ENCODE measurements around the gene PALLD. TPM values are rescaled to one million over a fixed set of nuclear protein-coding genes. Genes with fewer than 3 reads are reported as not detected.

The PALLD gene
- total and polyA plus RNA-seq, 2 donors (not counting 3 experiments of a cell fraction or from before 2014, with no cell fraction given), result 13.4 to 48.2 TPM

GRCh38 chr4:168475745-168476144 is 21.1 kb upstream of the PALLD start:
- H4K20me1 ChIP-seq (replicated peaks; ENCODE audit: control insufficient read depth, extremely low read depth, insufficient read depth, low read length), result no peaks in the 10 kb centered on the region
- no peak overlapping the region for H3K27ac ChIP-seq (ENCODE audit: insufficient read depth, low read depth, low read length)
- DNase-seq (ENCODE audit: low read depth, low spot score) (no peak), FAIRE-seq (no peak)
- intact Hi-C loops (cut with micrococcal nuclease) (no loop called here), dilution Hi-C loops (cut with MboI; ENCODE audit: extremely low pct_ligation_motif_present, low sequenced_read_pairs) (no loop called here)
- peaks cover 19% of the 10 kb centered on the region for H3K79me2 ChIP-seq (ENCODE audit: control insufficient read depth, insufficient read depth, low read length)
- H3K27me3 ChIP-seq (ENCODE audit: control insufficient read depth in 2 of 2, insufficient read depth in 2 of 2, low read length in 2 of 2), result no peaks in the 10 kb centered on the region
- ChIA-PET CTCF (interaction anchor here (1.9 kb wide), 1 partner anchor 446 kb away, joined by 8 read pairs; no protein-coding TSS in a partner anchor), POLR2A (no interaction called here)
- no peaks in the 10 kb centered on the region for H3K9me3 ChIP-seq (replicated peaks; ENCODE audit: control insufficient read depth, insufficient read depth, low read length)
- BruUV-seq (replicated peaks), result no TSS peak
- peaks cover 19% of the 10 kb centered on the region for H3K4me1 ChIP-seq (ENCODE audit: control insufficient read depth, extremely low read depth, insufficient read depth, low read length)
- peaks cover 3 to 7% of the 10 kb centered on the region in 2 experiments for H3K36me3 ChIP-seq (ENCODE audit: control insufficient read depth in 2 of 2, extremely low read depth in 1 of 2, insufficient read depth in 2 of 2, low read length in 2 of 2)
- no peak overlapping the region for H3K9ac ChIP-seq (replicated peaks; ENCODE audit: extremely low read depth, insufficient read depth, low read length)
- H3K4me3 ChIP-seq (replicated peaks in 1 of 3; ENCODE audit: insufficient read depth in 1 of 3, low read depth in 1 of 3, low read length in 3 of 3), result no peak overlapping the region
- no peak overlapping the region for H2AFZ ChIP-seq (ENCODE audit: low read depth, low read length)
- peak overlapping the region; percentile 21 for H3K4me2 ChIP-seq (ENCODE audit: insufficient read depth, low read length)
- no peak for TF ChIP-seq JUN (IDR thresholded peaks at IDR 0.05; ENCODE audit: borderline replicate concordance, insufficient read depth, insufficient read length, low read depth)
- TF ChIP-seq CTCF (IDR thresholded peaks at IDR 0.05; ENCODE audit: extremely low read depth in 1 of 2, insufficient read depth in 1 of 2, low read depth in 1 of 2, low read length in 2 of 2), result no peak
- no peak for TF ChIP-seq MYC (IDR thresholded peaks at IDR 0.05; ENCODE audit: low read depth, low read length)
- no peak for TF ChIP-seq EZH2 (IDR thresholded peaks at IDR 0.05; ENCODE audit: borderline replicate concordance, low read depth, low read length, severe bottlenecking)
- TF ChIP-seq MAX (IDR thresholded peaks at IDR 0.05; ENCODE audit: insufficient read depth, insufficient read length), result no peak
- no peaks in the 10 kb centered on the region for H3K9me1 ChIP-seq (replicated peaks; ENCODE audit: control insufficient read depth, extremely low read depth, insufficient read depth, low read length)

- Histone ChIP-seq H3K27me3 (ENCODE audit: control insufficient read depth in 2 of 2, insufficient read depth in 2 of 2, low read length in 2 of 2) (no peaks in the 10 kb centered on the region), H4K20me1 (replicated peaks; ENCODE audit: control insufficient read depth, extremely low read depth, insufficient read depth, low read length) (no peaks in the 10 kb centered on the region), H3K79me2 (ENCODE audit: control insufficient read depth, insufficient read depth, low read length) (peaks cover 19% of the 10 kb centered on the region), H3K4me3 (replicated peaks in 1 of 3; ENCODE audit: insufficient read depth in 1 of 3, low read depth in 1 of 3, low read length in 3 of 3) (peak overlapping the region in 1 of 3 experiments; percentile 99), H3K9me3 (replicated peaks; ENCODE audit: control insufficient read depth, insufficient read depth, low read length) (no peaks in the 10 kb centered on the region), H3K27ac (ENCODE audit: insufficient read depth, low read depth, low read length) (no peak overlapping the region), H3K4me2 (ENCODE audit: insufficient read depth, low read length) (peak overlapping the region; percentile 56), H3K9ac (replicated peaks; ENCODE audit: extremely low read depth, insufficient read depth, low read length) (no peak overlapping the region), H3K36me3 (ENCODE audit: control insufficient read depth in 2 of 2, extremely low read depth in 1 of 2, insufficient read depth in 2 of 2, low read length in 2 of 2) (no peaks in the 10 kb centered on the region), H3K9me1 (replicated peaks; ENCODE audit: control insufficient read depth, extremely low read depth, insufficient read depth, low read length) (no peaks in the 10 kb centered on the region), H2AFZ (ENCODE audit: low read depth, low read length) (no peak overlapping the region), H3K4me1 (ENCODE audit: control insufficient read depth, extremely low read depth, insufficient read depth, low read length) (peaks cover 33% of the 10 kb centered on the region)
- intact Hi-C loops (cut with micrococcal nuclease), result no loop called here
- FAIRE-seq (no peak), DNase-seq (ENCODE audit: low read depth, low spot score) (no peak)
- ChIA-PET CTCF (interaction anchor here (1.5 to 2.5 kb wide), 3 partner anchors 70 to 443 kb away, joined by 4 to 8 read pairs (median 4); no protein-coding TSS in a partner anchor), POLR2A (no interaction called here)
- BruUV-seq (replicated peaks), result no TSS peak
- no peak for TF ChIP-seq GATA2 (IDR thresholded peaks at IDR 0.05; ENCODE audit: insufficient read depth, insufficient read length, low read depth, low read length)
- no peak for TF ChIP-seq MAX (IDR thresholded peaks at IDR 0.05; ENCODE audit: insufficient read depth, insufficient read length)
- no peak for TF ChIP-seq EZH2 (IDR thresholded peaks at IDR 0.05; ENCODE audit: borderline replicate concordance, low read depth, low read length, severe bottlenecking)
- TF ChIP-seq MYC (IDR thresholded peaks at IDR 0.05; ENCODE audit: low read depth, low read length), result no peak
- TF ChIP-seq FOS (IDR thresholded peaks at IDR 0.05; ENCODE audit: borderline replicate concordance, insufficient read depth, low read length), result no peak
- no peak for TF ChIP-seq JUN (IDR thresholded peaks at IDR 0.05; ENCODE audit: borderline replicate concordance, insufficient read depth, insufficient read length, low read depth)
- TF ChIP-seq CTCF (IDR thresholded peaks at IDR 0.05; ENCODE audit: extremely low read depth in 1 of 2, insufficient read depth in 1 of 2, low read depth in 1 of 2, low read length in 2 of 2), result no peak
- TF ChIP-seq POLR2A (IDR thresholded peaks at IDR 0.05; ENCODE audit: low read depth, low read length), result peak; percentile 21
- dilution Hi-C loops (cut with MboI; ENCODE audit: extremely low pct_ligation_motif_present, low sequenced_read_pairs), result no loop called here
Observed at GRCh38 chr4:168478868-168479267, 18.0 kb upstream of the PALLD start.

Measured in endothelial cell of umbilical vein (primary cell).